ENCODE results near the gene UBXN7.

- TF ChIP-seq CTCF (conservative IDR thresholded peaks at IDR 0.05 in 1 of 2, IDR thresholded peaks at IDR 0.05 in 1 of 2; ENCODE audit: low read depth in 1 of 2, low read length in 2 of 2): no peak
- no peak for TF ChIP-seq EZH2 (IDR thresholded peaks at IDR 0.05; ENCODE audit: low read length, missing control alignments)
Observed at GRCh38 chr3:196463478-196463756, 31.2 kb upstream of the UBXN7 start.
